Neuronal stem cell (in vitro differentiated cells): Measurements from ENCODE around the gene CXCR5.

Experiments used
- DNase-seq: peaks from one replicate; pipeline ENCODE4 v3.0.0-alpha.2; 2013; ENCODE audit warnings: low spot score
- H2AFZ ChIP-seq: one replicate; pipeline ENCODE4 v1.6.1; 2013; ENCODE audit warnings: mild to moderate bottlenecking, low read length, inconsistent platforms
- H2AK5ac ChIP-seq: 2 replicates; pipeline ENCODE4 v1.6.1; 2013; ENCODE audit warnings: low read depth, mild to moderate bottlenecking, inconsistent platforms, low read length, moderate library complexity, mixed read lengths
- H2BK120ac ChIP-seq: 2 replicates; pipeline ENCODE4 v1.6.1; 2013; ENCODE audit warnings: low read depth, mild to moderate bottlenecking, inconsistent platforms, low read length, moderate library complexity, mixed read lengths
- H2BK12ac ChIP-seq: one replicate; pipeline ENCODE4 v1.6.1; 2013; ENCODE audit warnings: low read length, inconsistent platforms
- H2BK15ac ChIP-seq: 2 replicates; pipeline ENCODE4 v1.6.1; 2013; ENCODE audit warnings: mild to moderate bottlenecking, low read length, inconsistent platforms, mixed read lengths
- H2BK5ac ChIP-seq: one replicate; pipeline ENCODE4 v1.6.1; 2013; ENCODE audit warnings: inconsistent platforms, mild to moderate bottlenecking, low read length, moderate library complexity
- H3K14ac ChIP-seq: one replicate; pipeline ENCODE4 v1.6.1; 2013; ENCODE audit warnings: low read length, inconsistent platforms
- H3K18ac ChIP-seq: 2 replicates; pipeline ENCODE4 v1.6.1; 2013; ENCODE audit warnings: low read length, inconsistent platforms
- H3K23ac ChIP-seq: 2 replicates; pipeline ENCODE4 v1.6.1; 2013; ENCODE audit warnings: low read depth, mild to moderate bottlenecking, mixed read lengths, low read length, inconsistent platforms; ENCODE audit not compliant: poor library complexity
- H3K27ac ChIP-seq: replicated peaks from 3 replicates; pipeline ENCODE4 v1.5.1; 2013; ENCODE audit warnings: low read length, inconsistent platforms
- H3K27me3 ChIP-seq, 3 experiments: 2 replicates each; pipeline ENCODE4 v1.6.1; 2013; ENCODE audit warnings: low read length in 3 of 3, mild to moderate bottlenecking in 2 of 3, inconsistent platforms in 1 of 3, low read depth in 1 of 3, mixed read lengths in 1 of 3, moderate library complexity in 1 of 3; ENCODE audit not compliant: control insufficient read depth in 3 of 3, insufficient read depth in 3 of 3
- H3K36me3 ChIP-seq, 2 donors: replicated peaks in 1 of 2; 2 replicates each; pipeline ENCODE4 v1.6.1; 2013; ENCODE audit warnings: low read length in 2 of 2; ENCODE audit not compliant: control insufficient read depth in 2 of 2, insufficient read depth in 2 of 2
- H3K4ac ChIP-seq: 2 replicates; pipeline ENCODE4 v1.6.1; 2013; ENCODE audit warnings: inconsistent platforms, mild to moderate bottlenecking, low read length, moderate library complexity
- H3K4me1 ChIP-seq, 2 donors: 1 replicate in 1 of 2; 2 replicates in 1 of 2; pipeline ENCODE4 v1.6.1; 2013; ENCODE audit warnings: low read length in 2 of 2, low read depth in 1 of 2; ENCODE audit not compliant: control insufficient read depth in 2 of 2, insufficient read depth in 1 of 2
- H3K4me2 ChIP-seq: one replicate; pipeline ENCODE4 v1.6.1; 2013; ENCODE audit warnings: mild to moderate bottlenecking, low read length, inconsistent platforms; ENCODE audit not compliant: insufficient read depth, poor library complexity, severe bottlenecking
- H3K4me3 ChIP-seq, 2 donors: 2 replicates each; pipeline ENCODE4 v1.5.1; 2013; ENCODE audit warnings: low read length in 2 of 2, mild to moderate bottlenecking in 2 of 2, inconsistent platforms in 1 of 2, moderate library complexity in 1 of 2
- H3K79me1 ChIP-seq: one replicate; pipeline ENCODE4 v1.6.1; 2013; ENCODE audit warnings: low read depth, mild to moderate bottlenecking, inconsistent platforms, low read length, moderate library complexity
- H3K9ac ChIP-seq: one replicate; pipeline ENCODE4 v1.6.1; 2013; ENCODE audit warnings: mild to moderate bottlenecking, low read depth, low read length, inconsistent platforms; ENCODE audit not compliant: poor library complexity
- H3K9me3 ChIP-seq, 2 donors: replicated peaks in 1 of 2; 2 replicates each; pipeline versions ENCODE3 to v1.6.1; 2013; ENCODE audit warnings: low read length in 2 of 2, mild to moderate bottlenecking in 2 of 2, inconsistent platforms in 1 of 2, low read depth in 1 of 2, mixed read lengths in 1 of 2, moderate library complexity in 1 of 2; ENCODE audit not compliant: control insufficient read depth in 2 of 2, insufficient read depth in 1 of 2
- H4K8ac ChIP-seq: one replicate; pipeline ENCODE4 v1.6.1; 2013; ENCODE audit warnings: low read depth, mild to moderate bottlenecking, inconsistent platforms, low read length, moderate library complexity
- H4K91ac ChIP-seq: one replicate; pipeline ENCODE4 v1.6.1; 2013; ENCODE audit warnings: low read length, low read depth, mild to moderate bottlenecking, inconsistent platforms; ENCODE audit not compliant: poor library complexity
- WGBS, 2 donors: extraction: QIAGEN DNeasy Blood & Tissue Kit; methylation state at CpG; one replicate each; pipeline ENCODE4 v1.1.7; 2013; ENCODE audit warnings: missing lambda C conversion rate in 2 of 2, mixed read lengths in 1 of 2; ENCODE audit not compliant: insufficient read length in 2 of 2, insufficient replicate concordance in 1 of 2; ENCODE audit errors: extremely low coverage in 2 of 2; 5-methylcytosine and 5-hydroxymethylcytosine counted together

Gene CXCR5

DNA sequence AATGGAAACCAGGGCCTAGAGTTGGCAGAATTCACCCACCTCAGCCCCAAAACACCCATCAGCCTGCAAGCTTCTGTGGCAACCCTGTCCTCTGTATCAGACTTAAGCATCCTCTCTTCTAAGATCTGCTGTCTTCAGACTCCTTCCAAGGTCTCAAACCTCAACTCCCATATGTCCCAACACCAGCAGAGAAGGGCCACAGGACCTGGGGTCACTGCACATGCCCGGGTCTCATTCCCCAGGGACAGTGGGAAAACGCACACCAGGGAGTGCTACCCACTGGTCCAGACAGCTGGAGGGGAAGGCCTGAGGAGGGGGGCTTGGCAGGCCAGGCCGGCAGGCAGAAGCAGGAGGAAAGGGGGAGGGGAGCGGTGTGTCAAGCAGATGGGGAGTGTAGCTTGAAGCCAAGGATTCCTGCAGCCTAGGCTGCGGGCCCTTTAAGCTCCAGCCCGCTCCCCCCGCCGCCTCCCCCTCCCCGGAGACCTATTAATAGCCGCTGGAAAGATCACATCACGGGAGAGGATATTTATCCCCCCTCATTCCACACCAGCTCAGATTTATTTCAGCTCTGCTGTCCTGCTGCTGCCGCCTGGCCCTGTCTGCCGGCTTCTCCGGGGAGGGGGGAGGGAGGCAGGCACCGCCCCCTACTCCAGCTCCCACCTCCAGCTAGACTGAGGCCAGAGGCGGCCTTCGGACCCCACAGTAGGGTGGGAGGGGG, 25.4 kb downstream of the CXCR5 start:
- Histone ChIP-seq H3K18ac (peak overlapping the region; percentile 98), H3K36me3 (peaks cover 14 to 28% of the 10 kb centered on the region in 2 donors), H4K91ac (peak overlapping the region; percentile 81), H3K23ac (peak overlapping the region; percentile 46), H2AFZ (peak overlapping the region; percentile 70), H3K9me3 (no peaks in the 10 kb centered on the region), H3K4me3 (peak overlapping the region in 1 of 2 donors; percentile 30), H4K8ac (no peak overlapping the region), H3K27me3 (no peaks in the 10 kb centered on the region), H2BK12ac (peak overlapping the region; percentile 97), H3K4ac (peak overlapping the region; percentile 97), H3K9ac (peak overlapping the region; percentile 85), H2BK15ac (peak overlapping the region; percentile 94), H3K4me1 (peaks cover 45 to 54% of the 10 kb centered on the region in 2 donors), H3K4me2 (peak overlapping the region; percentile 58), H2BK120ac (peak overlapping the region; percentile 100), H2AK5ac (peak overlapping the region; percentile 100), H2BK5ac (peak overlapping the region; percentile 99), H3K14ac (no peak overlapping the region), H3K79me1 (peaks cover 7% of the 10 kb centered on the region), H3K27ac (peak overlapping the region; percentile 90)
- no CpG with 5 or more reads among the region's 17 CpGs for WGBS, 2 donors
- no peak for DNase-seq

DNA sequence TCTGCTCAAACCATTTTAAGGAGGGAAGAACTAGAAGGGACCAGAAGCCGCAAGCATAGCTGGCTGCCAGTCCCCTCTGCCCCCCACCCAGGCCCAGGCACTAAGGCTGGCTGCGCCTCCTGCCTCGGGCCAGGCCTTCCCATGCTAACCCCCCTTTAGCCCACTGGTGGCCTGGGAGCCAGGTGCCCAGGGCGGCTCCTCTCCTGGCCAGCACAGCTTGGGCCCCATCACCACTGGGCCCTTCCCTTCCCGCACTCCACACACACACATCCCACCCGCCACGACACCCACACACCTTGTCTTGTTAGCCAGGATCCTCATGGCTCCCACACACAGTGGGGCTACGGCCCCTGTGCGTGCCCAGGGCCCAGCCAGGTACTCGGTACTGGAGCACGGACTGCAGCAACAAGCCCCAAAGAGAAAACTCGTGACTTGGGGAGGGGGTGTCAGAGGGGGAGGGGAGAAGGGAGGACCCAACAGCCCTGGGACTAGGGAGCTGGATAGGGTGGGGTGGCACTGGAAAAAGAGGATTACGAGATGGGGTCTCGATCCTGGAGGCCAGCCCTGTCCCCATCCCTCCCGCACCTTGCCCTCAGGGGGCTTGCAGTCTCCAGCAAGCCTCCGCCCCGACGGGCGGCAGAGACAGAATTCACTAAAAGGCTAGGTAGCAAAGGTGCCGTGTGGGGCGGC, 26.1 kb downstream of the CXCR5 start:
- H2BK15ac ChIP-seq: peak overlapping the region; percentile 94
- peak overlapping the region; percentile 97 for H3K4ac ChIP-seq
- peak overlapping the region; percentile 85 for H3K9ac ChIP-seq
- H2BK12ac ChIP-seq: peak overlapping the region; percentile 97
- H3K14ac ChIP-seq: peak overlapping the region; percentile 89
- peak overlapping the region; percentile 90 for H3K27ac ChIP-seq
- peaks cover 7% of the 10 kb centered on the region for H3K79me1 ChIP-seq
- H3K36me3 ChIP-seq: peaks cover 10 to 24% of the 10 kb centered on the region in 2 donors
- H2BK120ac ChIP-seq: peak overlapping the region; percentile 100
- peak overlapping the region; percentile 83 for H4K8ac ChIP-seq
- peaks cover 49 to 60% of the 10 kb centered on the region in 2 donors for H3K4me1 ChIP-seq
- peak overlapping the region; percentile 58 for H3K4me2 ChIP-seq
- DNase-seq: no peak
- H2AFZ ChIP-seq: peak overlapping the region; percentile 78
- no peaks in the 10 kb centered on the region for H3K27me3 ChIP-seq
- peak overlapping the region; percentile 98 for H3K18ac ChIP-seq
- H3K23ac ChIP-seq: peak overlapping the region; percentile 46
- no CpG with 5 or more reads among the region's 21 CpGs for WGBS, 2 donors
- H4K91ac ChIP-seq: peak overlapping the region; percentile 81
- no peaks in the 10 kb centered on the region for H3K9me3 ChIP-seq
- peak overlapping the region; percentile 99 for H2BK5ac ChIP-seq
- peak overlapping the region; percentile 30 to 32 for H3K4me3 ChIP-seq
- H2AK5ac ChIP-seq: peak overlapping the region; percentile 100

DNA sequence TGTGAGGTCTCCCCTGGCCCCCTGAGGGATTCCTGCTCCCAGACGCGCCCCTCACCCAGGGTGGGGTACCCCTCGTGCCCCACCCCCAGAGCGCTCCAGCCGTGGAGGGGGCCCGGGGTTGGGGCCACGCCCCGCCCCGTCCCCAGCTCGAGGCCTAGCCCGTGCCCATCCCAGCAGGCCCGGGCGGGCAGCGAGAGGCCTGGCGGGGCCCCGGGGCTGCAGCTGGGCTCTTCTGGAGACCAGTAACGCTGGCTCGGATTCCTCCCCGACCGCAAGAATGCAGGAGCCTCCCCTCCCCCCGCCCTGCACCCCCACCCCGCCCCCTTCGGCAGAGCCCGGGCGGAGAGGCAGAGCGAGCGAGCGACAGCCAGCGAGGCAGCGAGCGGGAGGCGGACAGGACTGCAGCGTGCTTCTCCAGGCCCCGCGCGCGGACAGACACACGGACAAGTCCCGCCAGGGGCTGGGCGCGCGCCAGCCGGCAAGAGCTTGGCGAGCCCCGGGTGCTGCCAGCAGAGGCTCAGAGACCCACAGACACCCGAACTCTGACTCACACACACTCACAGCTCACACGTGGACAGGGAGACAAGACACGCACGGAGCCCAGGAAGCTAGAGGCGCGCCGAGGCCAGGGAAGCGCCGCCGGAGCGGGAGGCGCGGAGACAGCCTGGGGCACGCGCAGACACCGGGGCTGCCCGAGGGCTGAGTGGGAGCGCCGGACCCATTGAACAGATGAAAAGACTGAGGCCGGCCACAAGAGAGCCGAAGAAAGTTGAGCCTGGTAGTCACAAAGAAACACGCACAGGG, 26.8 kb downstream of the CXCR5 start:
- H3K4me3 ChIP-seq: peak overlapping the region; percentile 18 to 69
- H2BK12ac ChIP-seq: peak overlapping the region; percentile 96
- peak overlapping the region; percentile 57 for H4K8ac ChIP-seq
- H2BK120ac ChIP-seq: peak overlapping the region; percentile 100
- peak overlapping the region; percentile 99 for H3K18ac ChIP-seq
- no peaks in the 10 kb centered on the region for H3K27me3 ChIP-seq
- peak overlapping the region; percentile 90 for H3K4ac ChIP-seq
- H3K14ac ChIP-seq: peak overlapping the region; percentile 92
- H3K4me2 ChIP-seq: peak overlapping the region; percentile 72
- H3K9me3 ChIP-seq: no peaks in the 10 kb centered on the region
- H2BK5ac ChIP-seq: peak overlapping the region; percentile 99
- peak overlapping the region; percentile 100 for H2AK5ac ChIP-seq
- H4K91ac ChIP-seq: peak overlapping the region; percentile 41
- H3K9ac ChIP-seq: peak overlapping the region; percentile 60
- H2AFZ ChIP-seq: peak overlapping the region; percentile 83
- DNase-seq: no peak
- H3K27ac ChIP-seq: peak overlapping the region; percentile 90
- peaks cover 9 to 23% of the 10 kb centered on the region in 2 donors for H3K36me3 ChIP-seq
- peak overlapping the region; percentile 94 for H2BK15ac ChIP-seq
- H3K79me1 ChIP-seq: peaks cover 7% of the 10 kb centered on the region
- no CpG with 5 or more reads among the region's 67 CpGs for WGBS, 2 donors
- H3K23ac ChIP-seq: peak overlapping the region; percentile 56
- peaks cover 49 to 62% of the 10 kb centered on the region in 2 donors for H3K4me1 ChIP-seq
